GM12878 (cell line): ENCODE data around the gene SEPHS2. TPM values are rescaled to one million over a fixed set of nuclear protein-coding genes. Genes with fewer than 3 reads are reported as not detected.
A peak's percentile ranks its signal among the peaks of the same experiment; 100 is the strongest.

Experiments
- ATAC-seq: fragments of 200-7000 bp; cut with Tn5 transposase; 3 replicates; pipeline ENCODE4 v1.9.1; 2020; ENCODE audit warnings: mild to moderate bottlenecking, moderate library complexity
- BruUV-seq: library from RNA; stranded (reverse); fragments of 400-500 nt; replicated peaks from 2 replicates; lab custom pipeline; 2021; lab: Mats Ljungman, UMichigan
- CTCF ChIA-PET: fragments of 300-600 bp; sonication (Branson Sonifier 250); formaldehyde crosslinking; extraction: SDS; loops from one replicate; lab custom pipeline; 2021; ENCODE audit warnings: inconsistent platforms; lab: Yijun Ruan, JAX
- POLR2A ChIA-PET: fragments of 350-600 bp; formaldehyde crosslinking; extraction: SDS; loops from one replicate; lab custom pipeline; 2021; ENCODE audit warnings: inconsistent platforms; lab: Charles Lee
- RAD21 ChIA-PET: fragments of 300-600 bp; sonication (Branson Sonifier 250); formaldehyde crosslinking; loops from one replicate; lab custom pipeline; 2023; ENCODE audit warnings: antibody characterized with exemption; ENCODE audit not compliant: unreplicated experiment; lab: Charles Lee
- SMC1A ChIA-PET: fragments of 300-600 bp; sonication (Branson Sonifier 250); formaldehyde crosslinking; loops from one replicate; lab custom pipeline; 2023; ENCODE audit not compliant: unreplicated experiment, uncharacterized antibody; lab: Charles Lee
- DNase-seq: peaks from one replicate; pipeline ENCODE4 v3.0.0-alpha.2; 2011; ENCODE audit warnings: low read depth, low spot score
- FAIRE-seq: peaks from 3 replicates; lab custom pipeline; 2011; peaks lifted over from hg19 to GRCh38; lab: Jason Lieb, UNC
- H2AFZ ChIP-seq: 2 replicates; pipeline ENCODE4 v1.6.0; 2011; ENCODE audit warnings: low read depth, low read length, control low read depth; ENCODE audit not compliant: control insufficient read depth
- H3K27ac ChIP-seq: 2 replicates; pipeline ENCODE4 v1.5.1; 2011; ENCODE audit warnings: control low read depth; ENCODE audit not compliant: control insufficient read depth, insufficient read depth
- H3K27me3 ChIP-seq, 2 experiments: replicated peaks in 1 of 2; 2 replicates each; pipeline versions ENCODE4 v1.6.0 to v1.6.1; 2011; ENCODE audit warnings: low read length in 1 of 2; ENCODE audit not compliant: control insufficient read depth in 2 of 2, insufficient read depth in 2 of 2
- H3K36me3 ChIP-seq, 2 experiments: 2 replicates each; pipeline ENCODE4 v1.5.1; 2011; ENCODE audit warnings: low read length in 1 of 2; ENCODE audit not compliant: control insufficient read depth in 2 of 2, insufficient read depth in 2 of 2
- H3K4me1 ChIP-seq: 2 replicates; pipeline ENCODE4 v1.6.1; 2011; ENCODE audit warnings: mild to moderate bottlenecking, low read length, moderate library complexity, mixed read lengths; ENCODE audit not compliant: control insufficient read depth, insufficient read depth
- H3K4me2 ChIP-seq: 2 replicates; pipeline ENCODE4 v1.6.0; 2011; ENCODE audit warnings: control low read depth; ENCODE audit not compliant: control insufficient read depth, insufficient read depth
- H3K4me3 ChIP-seq: fragments of 200-600 bp; sonication (generic); 2 replicates; pipeline ENCODE4 v1.5.1; 2016
- H3K79me2 ChIP-seq: 2 replicates; pipeline ENCODE4 v1.6.0; 2011; ENCODE audit warnings: low read length; ENCODE audit not compliant: control insufficient read depth, insufficient read depth
- H3K9ac ChIP-seq: 2 replicates; pipeline ENCODE4 v1.8.0; 2011; ENCODE audit warnings: low read length, control low read depth, mixed read lengths; ENCODE audit not compliant: control insufficient read depth, insufficient read depth
- H3K9me3 ChIP-seq: replicated peaks from 3 replicates; pipeline ENCODE4 v1.5.1; 2011; ENCODE audit warnings: mild to moderate bottlenecking, low read length; ENCODE audit not compliant: control insufficient read depth, insufficient read depth
- H4K20me1 ChIP-seq: 2 replicates; pipeline ENCODE4 v1.6.0; 2011; ENCODE audit not compliant: control insufficient read depth, insufficient read depth
- BACH1 ChIP-seq: fragments of 450-650 bp; IDR thresholded peaks from 2 replicates; pipeline ENCODE4 v1.6.1; 2017; ENCODE audit warnings: mild to moderate bottlenecking, borderline replicate concordance
- CHD2 ChIP-seq: IDR thresholded peaks from 2 replicates; pipeline ENCODE4 v1.6.1; 2011; ENCODE audit warnings: low read depth, low read length, improper control_type of control experiment, borderline replicate concordance
- CREB1 ChIP-seq: IDR thresholded peaks from 2 replicates; pipeline ENCODE4 v1.6.1; 2012; ENCODE audit warnings: low read depth, mild to moderate bottlenecking, inconsistent platforms
- EGR1 ChIP-seq, 2 experiments: IDR thresholded peaks; 1 replicate in 1 of 2; 2 replicates in 1 of 2; pipeline ENCODE4 v1.6.1; 2011 to 2012; ENCODE audit warnings: low read depth in 2 of 2, low read length in 2 of 2, borderline replicate concordance in 1 of 2, mild to moderate bottlenecking in 1 of 2, moderate library complexity in 1 of 2
- EP300 ChIP-seq, 2 experiments: fragments of 150-350 bp in 1 of 2; IDR thresholded peaks; 2 replicates each; pipeline ENCODE4 v1.6.1; 2011 to 2012; ENCODE audit warnings: low read depth in 2 of 2, low read length in 2 of 2, borderline replicate concordance in 1 of 2, improper control_type of control experiment in 1 of 2, inconsistent platforms in 1 of 2; ENCODE audit not compliant: control insufficient read depth in 1 of 2
- HDAC6 ChIP-seq: fragments of 200-600 bp; sonication (generic); IDR thresholded peaks from one replicate; pipeline ENCODE4 v1.8.0; 2017; ENCODE audit warnings: antibody characterized with exemption; ENCODE audit not compliant: unreplicated experiment
- IKZF1 ChIP-seq: fragments of 450-650 bp; conservative IDR thresholded peaks from 2 replicates; pipeline ENCODE4 v1.6.1; 2017; ENCODE audit warnings: antibody characterized with exemption, mild to moderate bottlenecking
- LARP7 ChIP-seq: fragments of 450-650 bp; IDR thresholded peaks from 2 replicates; pipeline ENCODE4 v1.6.1; 2017; ENCODE audit warnings: mild to moderate bottlenecking
- MEF2A ChIP-seq: IDR thresholded peaks from 2 replicates; pipeline ENCODE4 v1.6.1; 2011; ENCODE audit warnings: low read depth, mild to moderate bottlenecking, low read length, moderate library complexity; ENCODE audit not compliant: insufficient read depth
- MEF2B ChIP-seq: fragments of 450-650 bp; IDR thresholded peaks from 2 replicates; pipeline ENCODE4 v1.6.1; 2018; ENCODE audit warnings: mild to moderate bottlenecking, moderate library complexity; ENCODE audit not compliant: partially characterized antibody, poor library complexity, severe bottlenecking
- MYC ChIP-seq: IDR thresholded peaks from 2 replicates; pipeline ENCODE4 v1.6.1; 2011; ENCODE audit warnings: mild to moderate bottlenecking, low read length, moderate library complexity, inconsistent platforms; ENCODE audit not compliant: insufficient read depth, insufficient replicate concordance, insufficient read length, severe bottlenecking
- NFYA ChIP-seq: IDR thresholded peaks from 2 replicates; pipeline ENCODE4 v1.6.1; 2011; ENCODE audit warnings: low read depth, mild to moderate bottlenecking, low read length, improper control_type of control experiment, borderline replicate concordance
- NFYB ChIP-seq: IDR thresholded peaks from 2 replicates; pipeline ENCODE4 v1.6.1; 2011; ENCODE audit warnings: low read depth, mild to moderate bottlenecking, low read length, improper control_type of control experiment, moderate library complexity; ENCODE audit not compliant: insufficient read depth
- NR2F1 ChIP-seq: fragments of 450-650 bp; conservative IDR thresholded peaks from 2 replicates; pipeline ENCODE4 v1.6.1; 2017; ENCODE audit warnings: mild to moderate bottlenecking
- POLR2A ChIP-seq: IDR thresholded peaks from 2 replicates; pipeline ENCODE4 v1.6.1; 2011; ENCODE audit warnings: low read depth, mild to moderate bottlenecking, low read length
- POLR2AphosphoS2 ChIP-seq: IDR thresholded peaks from 2 replicates; pipeline ENCODE4 v1.6.1; 2011; ENCODE audit warnings: low read depth, mild to moderate bottlenecking, low read length, improper control_type of control experiment, moderate library complexity
- SMARCA5 ChIP-seq: fragments of 450-650 bp; IDR thresholded peaks from 2 replicates; pipeline ENCODE4 v1.6.1; 2017; ENCODE audit warnings: mild to moderate bottlenecking
- STAT3 ChIP-seq: IDR thresholded peaks from 2 replicates; pipeline ENCODE4 v1.6.1; 2011; ENCODE audit warnings: low read depth, low read length, improper control_type of control experiment
- TCF3 ChIP-seq: IDR thresholded peaks from 2 replicates; pipeline ENCODE4 v1.6.1; 2012; ENCODE audit warnings: low read depth, mild to moderate bottlenecking, low read length, borderline replicate concordance; ENCODE audit not compliant: insufficient read depth
- ZNF217 ChIP-seq: fragments of 450-650 bp; IDR thresholded peaks from 2 replicates; pipeline ENCODE4 v1.6.1; 2017; ENCODE audit warnings: antibody characterized with exemption, mild to moderate bottlenecking
- ZNF24 ChIP-seq: fragments of 450-650 bp; IDR thresholded peaks from 2 replicates; pipeline ENCODE4 v1.6.1; 2017; ENCODE audit warnings: antibody characterized with exemption, mild to moderate bottlenecking
- ZNF622 ChIP-seq: fragments of 450-650 bp; IDR thresholded peaks from 2 replicates; pipeline ENCODE4 v1.6.1; 2017; ENCODE audit warnings: mild to moderate bottlenecking, inconsistent platforms
- ZSCAN29 ChIP-seq: fragments of 450-650 bp; IDR thresholded peaks from 2 replicates; pipeline ENCODE4 v1.6.1; 2017; ENCODE audit warnings: mild to moderate bottlenecking, moderate library complexity
- WGBS: methylation state at CpG from one replicate; pipeline ENCODE4 v1.1.6; 2016; ENCODE audit warnings: low lambda C conversion rate; ENCODE audit not compliant: insufficient replicate concordance, insufficient coverage; ENCODE audit errors: missing lambda C conversion rate; 5-methylcytosine and 5-hydroxymethylcytosine counted together
- in situ Hi-C: fragments of 300-500 bp; cut with MboI; formaldehyde crosslinking; loops from 9 replicates; pipeline ENCODE4 v1.14.3; 2018; ENCODE audit warnings: mixed read lengths
- intact Hi-C: fragments of 100-400 bp; cut with micrococcal nuclease; formaldehyde crosslinking; loops from one replicate; pipeline ENCODE4 v1.14.2; 2022; ENCODE audit not compliant: unreplicated experiment
- polyA plus RNA-seq, 11 experiments: library from polyadenylated mRNA; depleted of rRNA in 4 of 11; unstranded in 6 of 11; stranded (reverse) in 5 of 11; fragments of >200 nt; fragmentation: Nextera tagmentation in 4 of 11; fragmentation: Illumina TruSeq in 1 of 11; extraction: Ambion mirVana in 4 of 11; extraction: Trizol in 1 of 11; gene quantifications; 1 replicate in 1 of 11; 2 replicates in 10 of 11; pipeline versions ENCODE4 v1.2.1 to v1.2.3, GENCODE V29; 2011 to 2016; ENCODE audit warnings: inconsistent platforms in 2 of 11, missing spikeins in 2 of 11, low read depth in 1 of 11
- total RNA-seq, 4 experiments: library from RNA; depleted of rRNA in 3 of 4; stranded (reverse); fragments of >200 nt in 3 of 4; fragmentation: Illumina TruSeq in 1 of 4; extraction: Trizol in 1 of 4; gene quantifications; 2 replicates each; pipeline versions ENCODE4 v1.2.1 to v1.2.3, GENCODE V29; 2013 to 2021

The SEPHS2 gene
- total and polyA plus RNA-seq, 10 of the 15 experiments (the other 5 are each of a cell fraction or from before 2014, with no cell fraction given): 21.6 to 99.8 (median 72.9) TPM

- H4K20me1 ChIP-seq: no peaks in the 10 kb centered on the region
- ATAC-seq (peak; percentile 97), FAIRE-seq (peak; percentile 80), DNase-seq (peak; percentile 84)
- peak overlapping the region; percentile 82 for H3K4me2 ChIP-seq
- ChIA-PET CTCF (interaction anchor here (0.6 to 3.6 kb wide), 13 partner anchors 8 to 326 kb away, joined by 3 to 20 read pairs (median 5); partner anchors contain the start of genes CORO1A, DCTPP1, TBC1D10B and TBX6), SMC1A (interaction anchor here (0.6 to 1.5 kb wide), 9 partner anchors 8 to 278 kb away, joined by 3 to 12 read pairs (median 5); partner anchors contain the start of genes DCTPP1, TBC1D10B and ZNF747), RAD21 (interaction anchor here (0.6 to 2.0 kb wide), 21 partner anchors 8 to 352 kb away, joined by 3 to 17 read pairs (median 4); partner anchors contain the start of genes ALDOA, CORO1A, DCTPP1 and TBC1D10B), POLR2A (interaction anchor here (0.5 to 2.0 kb wide), 14 partner anchors 8 to 326 kb away, joined by 3 to 11 read pairs (median 4); partner anchors contain the start of genes DCTPP1, PRR14, SEPTIN1 and TBX6)
- no TSS peak for BruUV-seq
- H3K9me3 ChIP-seq: no peaks in the 10 kb centered on the region
- peak overlapping the region; percentile 69 for H3K4me3 ChIP-seq
- H3K27ac ChIP-seq: peak overlapping the region; percentile 47
- peak overlapping the region; percentile 94 for H2AFZ ChIP-seq
- H3K4me1 ChIP-seq: peaks cover 8% of the 10 kb centered on the region
- H3K9ac ChIP-seq: peak overlapping the region; percentile 60
- in situ Hi-C loops (no loop called here), intact Hi-C loops (no loop called here)
- H3K36me3 ChIP-seq: peaks cover 3 to 9% of the 10 kb centered on the region in 2 experiments
- H3K27me3 ChIP-seq: no peaks in the 10 kb centered on the region
- no peaks in the 10 kb centered on the region for H3K79me2 ChIP-seq
- 2% methylated on average over 118 of the region's 140 CpGs for WGBS
- no peak for TF ChIP-seq MEF2A
- peak; percentile 89 for TF ChIP-seq SMARCA5
- peak; percentile 72; the same call in 1 of the 2 replicates for TF ChIP-seq POLR2AphosphoS2
- no peak for TF ChIP-seq ZNF622
- TF ChIP-seq NFYB: 0 out of 2 replicates have a peak, but pooled peaks have one; percentile 7
- TF ChIP-seq EGR1 (IDR thresholded peaks at IDR 0.05; ENCODE audit: borderline replicate concordance in 1 of 2, low read depth in 2 of 2, low read length in 2 of 2): peak in 1 of 2 experiments; percentile 25; a peak in 1 of 3 replicates
- peak; percentile 92 for TF ChIP-seq LARP7
- peak; percentile 38; the same call in 1 of the 2 replicates for TF ChIP-seq ZSCAN29
- TF ChIP-seq MYC: peak; percentile 31
- TF ChIP-seq STAT3: no peak
- peak; percentile 8 for TF ChIP-seq MEF2B
- peak; percentile 74 for TF ChIP-seq BACH1
- TF ChIP-seq CREB1: 0 out of 2 replicates have a peak, but pooled peaks have one; percentile 44
- TF ChIP-seq ZNF217: peak; percentile 91; the same call in 1 of the 2 replicates
- peak; percentile 84; the same call in 1 of the 2 replicates for TF ChIP-seq POLR2A
- no peak for TF ChIP-seq NFYA
- TF ChIP-seq IKZF1: peak; percentile 96
- peak; percentile 29; the same call in 1 of the 2 replicates for TF ChIP-seq NR2F1
- 0 out of 2 replicates have a peak, but pooled peaks have one; percentile 19 for TF ChIP-seq TCF3
- TF ChIP-seq ZNF24: 0 out of 2 replicates have a peak, but pooled peaks have one; percentile 26
- TF ChIP-seq HDAC6: peak; percentile 65
- TF ChIP-seq EP300 (IDR thresholded peaks at IDR 0.05; ENCODE audit: borderline replicate concordance in 1 of 2, control insufficient read depth in 1 of 2, low read depth in 2 of 2, low read length in 2 of 2): peak in 1 of 2 experiments; percentile 33; a peak in 1 of 4 replicates
- peak; percentile 58; the same call in 1 of the 2 replicates for TF ChIP-seq CHD2
Measured at GRCh38 chr16:30417529-30418349, 27.9 kb downstream of the SEPHS2 start.
